ENCODE results near the gene ZNF275.

GRCh38 chrX:153379508-153379907 is 45.6 kb downstream of the ZNF275 start:
- TF ChIP-seq SIN3A (conservative IDR thresholded peaks at IDR 0.05 in 1 of 2, IDR thresholded peaks at IDR 0.05 in 1 of 2; ENCODE audit: low read depth in 1 of 2, low read length in 2 of 2) (no peak), CTCF (IDR thresholded peaks at IDR 0.05; ENCODE audit: control extremely low read depth in 1 of 3, insufficient read depth in 1 of 3, low read depth in 1 of 3, low read length in 3 of 3) (no peak), TAF1 (IDR thresholded peaks at IDR 0.05; ENCODE audit: low read depth, low read length) (no peak), RAD21 (IDR thresholded peaks at IDR 0.05 in 1 of 2, conservative IDR thresholded peaks at IDR 0.05 in 1 of 2; ENCODE audit: low read depth in 2 of 2, low read length in 2 of 2) (no peak)

Data from H1 (cell line).